ENCODE measurements around the gene KIF3A.

DNA sequence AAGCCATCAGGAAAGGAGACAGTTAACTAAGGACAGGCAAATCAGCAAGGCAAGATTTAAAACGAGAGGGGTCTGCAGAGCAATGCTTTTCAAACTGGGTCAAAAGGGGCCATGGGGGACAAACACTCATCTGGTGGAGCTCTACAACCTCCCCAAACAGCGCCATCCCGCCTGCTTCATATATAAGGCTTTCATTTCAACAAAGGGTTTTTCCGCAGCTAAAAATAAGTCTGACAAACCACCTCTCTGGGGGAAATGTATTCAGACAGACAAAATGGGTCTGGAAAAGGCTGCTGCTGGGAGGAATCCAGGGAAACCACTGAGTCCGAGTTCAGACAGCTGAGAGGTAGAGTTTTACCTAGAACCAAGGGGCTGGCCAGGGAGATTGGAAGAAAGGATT, 48.0 kb upstream of the KIF3A start:
- TF ChIP-seq, protein P1, sequence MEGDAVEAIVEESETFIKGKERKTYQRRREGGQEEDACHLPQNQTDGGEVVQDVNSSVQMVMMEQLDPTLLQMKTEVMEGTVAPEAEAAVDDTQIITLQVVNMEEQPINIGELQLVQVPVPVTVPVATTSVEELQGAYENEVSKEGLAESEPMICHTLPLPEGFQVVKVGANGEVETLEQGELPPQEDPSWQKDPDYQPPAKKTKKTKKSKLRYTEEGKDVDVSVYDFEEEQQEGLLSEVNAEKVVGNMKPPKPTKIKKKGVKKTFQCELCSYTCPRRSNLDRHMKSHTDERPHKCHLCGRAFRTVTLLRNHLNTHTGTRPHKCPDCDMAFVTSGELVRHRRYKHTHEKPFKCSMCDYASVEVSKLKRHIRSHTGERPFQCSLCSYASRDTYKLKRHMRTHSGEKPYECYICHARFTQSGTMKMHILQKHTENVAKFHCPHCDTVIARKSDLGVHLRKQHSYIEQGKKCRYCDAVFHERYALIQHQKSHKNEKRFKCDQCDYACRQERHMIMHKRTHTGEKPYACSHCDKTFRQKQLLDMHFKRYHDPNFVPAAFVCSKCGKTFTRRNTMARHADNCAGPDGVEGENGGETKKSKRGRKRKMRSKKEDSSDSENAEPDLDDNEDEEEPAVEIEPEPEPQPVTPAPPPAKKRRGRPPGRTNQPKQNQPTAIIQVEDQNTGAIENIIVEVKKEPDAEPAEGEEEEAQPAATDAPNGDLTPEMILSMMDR (IDR thresholded peaks at IDR 0.05; ENCODE audit: low read length), result no peak
- no peak for TF ChIP-seq EZH2phosphoT487 (IDR thresholded peaks at IDR 0.05; ENCODE audit: low read length)

Measured in MM.1S (cell line).